SK-N-SH treated with all-trans-retinoic acid at 6 μM for 48 hours (cell line): ENCODE data around the gene GLRX.

Experiments
- ARNTL ChIP-seq: fragments of 450-650 bp; formaldehyde crosslinking; IDR thresholded peaks from 2 replicates; pipeline ENCODE4 v1.5.0; 2020; ENCODE audit warnings: low read depth, mild to moderate bottlenecking, moderate library complexity, borderline replicate concordance
- CREB5 ChIP-seq: fragments of 250-450 bp; sonication (Bioruptor Pico); IDR thresholded peaks from 2 replicates; pipeline ENCODE4 v1.5.1; 2020; ENCODE audit warnings: low read depth, mild to moderate bottlenecking, moderate library complexity
- ESRRG ChIP-seq: fragments of 250-450 bp; sonication (Bioruptor Pico); IDR thresholded peaks from 2 replicates; pipeline ENCODE4 v1.6.1; 2021; ENCODE audit warnings: mild to moderate bottlenecking
- OSR1 ChIP-seq: fragments of 250-450 bp; sonication (Bioruptor Pico); IDR thresholded peaks from 2 replicates; pipeline ENCODE4 v1.8.0; 2022; ENCODE audit warnings: moderate library complexity, mild to moderate bottlenecking, inconsistent platforms
- RARB ChIP-seq: fragments of 250-450 bp; sonication (Bioruptor Pico); IDR thresholded peaks from 2 replicates; pipeline ENCODE4 v1.8.0; 2021; ENCODE audit warnings: mild to moderate bottlenecking, moderate library complexity
- TCF4 ChIP-seq: fragments of 250-450 bp; sonication (Bioruptor Pico); IDR thresholded peaks from 2 replicates; pipeline ENCODE4 v1.8.0; 2021; ENCODE audit warnings: mild to moderate bottlenecking, moderate library complexity, borderline replicate concordance
- TOX ChIP-seq: fragments of 250-450 bp; sonication (Bioruptor Pico); IDR thresholded peaks from 2 replicates; pipeline ENCODE4 v1.8.0; 2021; ENCODE audit warnings: mild to moderate bottlenecking, moderate library complexity, borderline replicate concordance
- ZC3H10 ChIP-seq: fragments of 250-450 bp; sonication (Bioruptor Pico); IDR thresholded peaks from 2 replicates; pipeline ENCODE4 v1.5.1; 2021; ENCODE audit warnings: mild to moderate bottlenecking, moderate library complexity
- ZFP30 ChIP-seq: fragments of 450-650 bp; formaldehyde crosslinking; IDR thresholded peaks from 2 replicates; pipeline ENCODE4 v1.5.0; 2022; ENCODE audit warnings: mild to moderate bottlenecking, moderate library complexity
- TF ChIP-seq, protein P1 (sequence below): fragments of 250-450 bp; sonication (Bioruptor Pico); IDR thresholded peaks from 2 replicates; pipeline ENCODE4 v1.8.0; 2020; ENCODE audit warnings: mild to moderate bottlenecking, moderate library complexity, borderline replicate concordance

- TF ChIP-seq, protein P1, sequence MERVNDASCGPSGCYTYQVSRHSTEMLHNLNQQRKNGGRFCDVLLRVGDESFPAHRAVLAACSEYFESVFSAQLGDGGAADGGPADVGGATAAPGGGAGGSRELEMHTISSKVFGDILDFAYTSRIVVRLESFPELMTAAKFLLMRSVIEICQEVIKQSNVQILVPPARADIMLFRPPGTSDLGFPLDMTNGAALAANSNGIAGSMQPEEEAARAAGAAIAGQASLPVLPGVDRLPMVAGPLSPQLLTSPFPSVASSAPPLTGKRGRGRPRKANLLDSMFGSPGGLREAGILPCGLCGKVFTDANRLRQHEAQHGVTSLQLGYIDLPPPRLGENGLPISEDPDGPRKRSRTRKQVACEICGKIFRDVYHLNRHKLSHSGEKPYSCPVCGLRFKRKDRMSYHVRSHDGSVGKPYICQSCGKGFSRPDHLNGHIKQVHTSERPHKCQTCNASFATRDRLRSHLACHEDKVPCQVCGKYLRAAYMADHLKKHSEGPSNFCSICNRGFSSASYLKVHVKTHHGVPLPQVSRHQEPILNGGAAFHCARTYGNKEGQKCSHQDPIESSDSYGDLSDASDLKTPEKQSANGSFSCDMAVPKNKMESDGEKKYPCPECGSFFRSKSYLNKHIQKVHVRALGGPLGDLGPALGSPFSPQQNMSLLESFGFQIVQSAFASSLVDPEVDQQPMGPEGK (CRISPR knock-in tag): no peak
- no peak for TF ChIP-seq ARNTL (CRISPR knock-in tag)
- TF ChIP-seq CREB5 (CRISPR knock-in tag): no peak
- TF ChIP-seq TOX (CRISPR knock-in tag): no peak
- TF ChIP-seq ZC3H10 (CRISPR knock-in tag): no peak
- no peak for TF ChIP-seq RARB (CRISPR knock-in tag)
- no peak for TF ChIP-seq OSR1 (CRISPR knock-in tag)
- TF ChIP-seq ESRRG (CRISPR knock-in tag): no peak
- TF ChIP-seq ZFP30 (CRISPR knock-in tag): no peak
- TF ChIP-seq TCF4 (CRISPR knock-in tag): no peak
Measured at GRCh38 chr5:95841914-95842812, 19.6 kb upstream of the GLRX start.
